WTC11 (cell line): ENCODE measurements around the gene TMEM204.

Experiments
- CREM ChIP-seq: sonication (generic); formaldehyde crosslinking; IDR thresholded peaks from 2 replicates; pipeline ENCODE4 v1.8.1; 2022; ENCODE audit warnings: mild to moderate bottlenecking, missing genetic modification reagents, moderate library complexity
- ETV6 ChIP-seq: sonication (generic); formaldehyde crosslinking; IDR thresholded peaks from 2 replicates; pipeline ENCODE4 v1.8.1; 2022; ENCODE audit warnings: mild to moderate bottlenecking, missing genetic modification reagents
- NFYB ChIP-seq: sonication (generic); formaldehyde crosslinking; conservative IDR thresholded peaks from 2 replicates; pipeline ENCODE4 v1.8.0; 2022; ENCODE audit warnings: low read depth, missing genetic modification reagents
- TEAD1 ChIP-seq: sonication (generic); formaldehyde crosslinking; IDR thresholded peaks from 2 replicates; pipeline ENCODE4 v1.8.0; 2022; ENCODE audit warnings: mild to moderate bottlenecking, missing genetic modification reagents
- TF ChIP-seq, protein P1 (sequence below): fragments of 200-600 bp; IDR thresholded peaks from 2 replicates; pipeline ENCODE4 v1.8.0; 2022; ENCODE audit warnings: antibody characterized with exemption
- TF ChIP-seq, protein P2 (sequence below): sonication (generic); formaldehyde crosslinking; IDR thresholded peaks from 2 replicates; pipeline ENCODE4 v1.8.1; 2022; ENCODE audit warnings: low read depth, mild to moderate bottlenecking, moderate library complexity, missing genetic modification reagents, borderline replicate concordance
- TF ChIP-seq, protein P3 (sequence below): sonication (generic); formaldehyde crosslinking; IDR thresholded peaks from 2 replicates; pipeline ENCODE4 v1.8.1; 2022; ENCODE audit warnings: mild to moderate bottlenecking, moderate library complexity, missing genetic modification reagents
- TF ChIP-seq, protein P4 (sequence below): sonication (generic); formaldehyde crosslinking; conservative IDR thresholded peaks from 2 replicates; pipeline ENCODE4 v1.8.1; 2022; ENCODE audit warnings: mild to moderate bottlenecking, missing genetic modification reagents
- TF ChIP-seq, protein P5 (sequence below): sonication (generic); formaldehyde crosslinking; IDR thresholded peaks from 2 replicates; pipeline ENCODE4 v1.8.0; 2023; ENCODE audit warnings: missing genetic modification reagents
- TF ChIP-seq, protein P6 (sequence below): sonication (generic); formaldehyde crosslinking; IDR thresholded peaks from 2 replicates; pipeline ENCODE4 v1.8.1; 2023; ENCODE audit warnings: mild to moderate bottlenecking, missing genetic modification reagents
- TF ChIP-seq, protein P7 (sequence below): sonication (generic); formaldehyde crosslinking; IDR thresholded peaks from 2 replicates; pipeline ENCODE4 v1.8.1; 2023; ENCODE audit warnings: mild to moderate bottlenecking, missing genetic modification reagents, moderate library complexity
- TF ChIP-seq, protein P8 (sequence below): sonication (generic); formaldehyde crosslinking; IDR thresholded peaks from 2 replicates; pipeline ENCODE4 v1.8.0; 2022; ENCODE audit warnings: mild to moderate bottlenecking, missing genetic modification reagents

DNA sequence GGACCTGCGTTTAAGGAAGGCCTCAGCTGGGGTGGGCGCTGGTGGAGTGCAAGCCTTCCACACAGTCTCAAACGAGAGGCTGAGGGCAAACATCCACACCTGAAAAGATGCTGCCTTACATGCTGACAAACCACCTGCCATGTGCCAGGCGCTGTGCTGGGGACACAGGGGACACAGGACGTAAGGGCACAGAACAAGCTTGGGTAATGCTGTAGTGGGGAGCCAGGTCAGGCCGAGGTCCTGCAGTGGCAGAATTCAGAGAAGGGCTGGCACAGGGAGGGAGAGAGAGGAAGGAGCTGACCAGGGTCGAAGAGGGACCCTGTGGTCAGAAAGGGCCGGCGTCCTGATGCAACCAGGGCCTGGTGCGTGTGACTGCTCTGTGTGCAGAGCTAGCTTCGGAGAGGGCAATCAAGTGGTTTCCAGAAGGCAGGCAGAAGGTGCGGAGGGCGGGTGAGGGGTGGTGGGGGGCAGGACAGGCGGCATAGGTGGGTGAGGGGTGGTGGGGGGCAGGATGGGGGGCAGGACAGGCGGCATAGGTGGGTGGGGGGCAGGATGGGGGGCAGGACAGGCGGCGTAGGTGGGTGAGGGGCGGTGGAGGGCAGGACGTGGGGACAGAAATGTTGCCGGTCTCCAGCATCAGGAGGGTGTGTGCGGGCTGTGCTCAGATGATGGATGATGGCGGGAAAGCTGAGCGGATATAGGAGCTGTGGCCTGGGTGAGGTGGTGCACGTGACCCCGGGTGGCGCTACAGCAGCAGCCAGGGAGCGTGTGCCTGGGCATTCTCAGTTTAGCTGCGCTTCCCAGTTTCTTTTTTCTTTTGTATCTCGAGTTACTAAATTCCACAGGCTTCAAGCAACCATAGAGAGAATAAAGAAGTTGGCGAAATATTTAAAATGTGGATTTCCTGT is 21.6 kb upstream of the TMEM204 start:
- TF ChIP-seq, protein P1, sequence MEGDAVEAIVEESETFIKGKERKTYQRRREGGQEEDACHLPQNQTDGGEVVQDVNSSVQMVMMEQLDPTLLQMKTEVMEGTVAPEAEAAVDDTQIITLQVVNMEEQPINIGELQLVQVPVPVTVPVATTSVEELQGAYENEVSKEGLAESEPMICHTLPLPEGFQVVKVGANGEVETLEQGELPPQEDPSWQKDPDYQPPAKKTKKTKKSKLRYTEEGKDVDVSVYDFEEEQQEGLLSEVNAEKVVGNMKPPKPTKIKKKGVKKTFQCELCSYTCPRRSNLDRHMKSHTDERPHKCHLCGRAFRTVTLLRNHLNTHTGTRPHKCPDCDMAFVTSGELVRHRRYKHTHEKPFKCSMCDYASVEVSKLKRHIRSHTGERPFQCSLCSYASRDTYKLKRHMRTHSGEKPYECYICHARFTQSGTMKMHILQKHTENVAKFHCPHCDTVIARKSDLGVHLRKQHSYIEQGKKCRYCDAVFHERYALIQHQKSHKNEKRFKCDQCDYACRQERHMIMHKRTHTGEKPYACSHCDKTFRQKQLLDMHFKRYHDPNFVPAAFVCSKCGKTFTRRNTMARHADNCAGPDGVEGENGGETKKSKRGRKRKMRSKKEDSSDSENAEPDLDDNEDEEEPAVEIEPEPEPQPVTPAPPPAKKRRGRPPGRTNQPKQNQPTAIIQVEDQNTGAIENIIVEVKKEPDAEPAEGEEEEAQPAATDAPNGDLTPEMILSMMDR, result no peak
- TF ChIP-seq, protein P2, sequence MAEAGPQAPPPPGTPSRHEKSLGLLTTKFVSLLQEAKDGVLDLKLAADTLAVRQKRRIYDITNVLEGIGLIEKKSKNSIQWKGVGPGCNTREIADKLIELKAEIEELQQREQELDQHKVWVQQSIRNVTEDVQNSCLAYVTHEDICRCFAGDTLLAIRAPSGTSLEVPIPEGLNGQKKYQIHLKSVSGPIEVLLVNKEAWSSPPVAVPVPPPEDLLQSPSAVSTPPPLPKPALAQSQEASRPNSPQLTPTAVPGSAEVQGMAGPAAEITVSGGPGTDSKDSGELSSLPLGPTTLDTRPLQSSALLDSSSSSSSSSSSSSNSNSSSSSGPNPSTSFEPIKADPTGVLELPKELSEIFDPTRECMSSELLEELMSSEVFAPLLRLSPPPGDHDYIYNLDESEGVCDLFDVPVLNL (CRISPR knock-in tag), result no peak
- TF ChIP-seq CREM (CRISPR knock-in tag) (no peak), TEAD1 (no peak), NFYB (CRISPR knock-in tag) (no peak), ETV6 (CRISPR knock-in tag) (no peak)
- TF ChIP-seq, protein P3, sequence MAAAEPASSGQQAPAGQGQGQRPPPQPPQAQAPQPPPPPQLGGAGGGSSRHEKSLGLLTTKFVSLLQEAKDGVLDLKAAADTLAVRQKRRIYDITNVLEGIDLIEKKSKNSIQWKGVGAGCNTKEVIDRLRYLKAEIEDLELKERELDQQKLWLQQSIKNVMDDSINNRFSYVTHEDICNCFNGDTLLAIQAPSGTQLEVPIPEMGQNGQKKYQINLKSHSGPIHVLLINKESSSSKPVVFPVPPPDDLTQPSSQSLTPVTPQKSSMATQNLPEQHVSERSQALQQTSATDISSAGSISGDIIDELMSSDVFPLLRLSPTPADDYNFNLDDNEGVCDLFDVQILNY (CRISPR knock-in tag), result no peak
- TF ChIP-seq, protein P4, sequence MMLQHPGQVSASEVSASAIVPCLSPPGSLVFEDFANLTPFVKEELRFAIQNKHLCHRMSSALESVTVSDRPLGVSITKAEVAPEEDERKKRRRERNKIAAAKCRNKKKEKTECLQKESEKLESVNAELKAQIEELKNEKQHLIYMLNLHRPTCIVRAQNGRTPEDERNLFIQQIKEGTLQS (CRISPR knock-in tag), result no peak
- TF ChIP-seq, protein P5, sequence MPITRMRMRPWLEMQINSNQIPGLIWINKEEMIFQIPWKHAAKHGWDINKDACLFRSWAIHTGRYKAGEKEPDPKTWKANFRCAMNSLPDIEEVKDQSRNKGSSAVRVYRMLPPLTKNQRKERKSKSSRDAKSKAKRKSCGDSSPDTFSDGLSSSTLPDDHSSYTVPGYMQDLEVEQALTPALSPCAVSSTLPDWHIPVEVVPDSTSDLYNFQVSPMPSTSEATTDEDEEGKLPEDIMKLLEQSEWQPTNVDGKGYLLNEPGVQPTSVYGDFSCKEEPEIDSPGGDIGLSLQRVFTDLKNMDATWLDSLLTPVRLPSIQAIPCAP (CRISPR knock-in tag), result no peak
- TF ChIP-seq, protein P6, sequence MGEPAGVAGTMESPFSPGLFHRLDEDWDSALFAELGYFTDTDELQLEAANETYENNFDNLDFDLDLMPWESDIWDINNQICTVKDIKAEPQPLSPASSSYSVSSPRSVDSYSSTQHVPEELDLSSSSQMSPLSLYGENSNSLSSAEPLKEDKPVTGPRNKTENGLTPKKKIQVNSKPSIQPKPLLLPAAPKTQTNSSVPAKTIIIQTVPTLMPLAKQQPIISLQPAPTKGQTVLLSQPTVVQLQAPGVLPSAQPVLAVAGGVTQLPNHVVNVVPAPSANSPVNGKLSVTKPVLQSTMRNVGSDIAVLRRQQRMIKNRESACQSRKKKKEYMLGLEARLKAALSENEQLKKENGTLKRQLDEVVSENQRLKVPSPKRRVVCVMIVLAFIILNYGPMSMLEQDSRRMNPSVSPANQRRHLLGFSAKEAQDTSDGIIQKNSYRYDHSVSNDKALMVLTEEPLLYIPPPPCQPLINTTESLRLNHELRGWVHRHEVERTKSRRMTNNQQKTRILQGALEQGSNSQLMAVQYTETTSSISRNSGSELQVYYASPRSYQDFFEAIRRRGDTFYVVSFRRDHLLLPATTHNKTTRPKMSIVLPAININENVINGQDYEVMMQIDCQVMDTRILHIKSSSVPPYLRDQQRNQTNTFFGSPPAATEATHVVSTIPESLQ (CRISPR knock-in tag), result no peak
- TF ChIP-seq, protein P7, sequence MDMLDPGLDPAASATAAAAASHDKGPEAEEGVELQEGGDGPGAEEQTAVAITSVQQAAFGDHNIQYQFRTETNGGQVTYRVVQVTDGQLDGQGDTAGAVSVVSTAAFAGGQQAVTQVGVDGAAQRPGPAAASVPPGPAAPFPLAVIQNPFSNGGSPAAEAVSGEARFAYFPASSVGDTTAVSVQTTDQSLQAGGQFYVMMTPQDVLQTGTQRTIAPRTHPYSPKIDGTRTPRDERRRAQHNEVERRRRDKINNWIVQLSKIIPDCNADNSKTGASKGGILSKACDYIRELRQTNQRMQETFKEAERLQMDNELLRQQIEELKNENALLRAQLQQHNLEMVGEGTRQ (CRISPR knock-in tag), result no peak
- TF ChIP-seq, protein P8, sequence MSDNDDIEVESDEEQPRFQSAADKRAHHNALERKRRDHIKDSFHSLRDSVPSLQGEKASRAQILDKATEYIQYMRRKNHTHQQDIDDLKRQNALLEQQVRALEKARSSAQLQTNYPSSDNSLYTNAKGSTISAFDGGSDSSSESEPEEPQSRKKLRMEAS (CRISPR knock-in tag), result no peak
